Esophagus muscularis mucosa (tissue), 3 donors: ENCODE measurements around the gene MSI2.

Experiments
- POLR2A ChIP-seq: fragments of 450-650 bp; IDR thresholded peaks from one replicate; pipeline ENCODE4 v1.6.1; 2017; ENCODE audit warnings: antibody characterized with exemption, moderate library complexity, mild to moderate bottlenecking, low read depth
- TF ChIP-seq, protein P1 (sequence below), 3 experiments: fragments of 200-600 bp in 2 of 3; fragments of 450-650 bp in 1 of 3; sonication (generic) in 2 of 3; IDR thresholded peaks; one replicate each; pipeline ENCODE4 v1.5.1; 2017 to 2019; ENCODE audit warnings: antibody characterized with exemption in 3 of 3, mild to moderate bottlenecking in 2 of 3, moderate library complexity in 1 of 3

DNA sequence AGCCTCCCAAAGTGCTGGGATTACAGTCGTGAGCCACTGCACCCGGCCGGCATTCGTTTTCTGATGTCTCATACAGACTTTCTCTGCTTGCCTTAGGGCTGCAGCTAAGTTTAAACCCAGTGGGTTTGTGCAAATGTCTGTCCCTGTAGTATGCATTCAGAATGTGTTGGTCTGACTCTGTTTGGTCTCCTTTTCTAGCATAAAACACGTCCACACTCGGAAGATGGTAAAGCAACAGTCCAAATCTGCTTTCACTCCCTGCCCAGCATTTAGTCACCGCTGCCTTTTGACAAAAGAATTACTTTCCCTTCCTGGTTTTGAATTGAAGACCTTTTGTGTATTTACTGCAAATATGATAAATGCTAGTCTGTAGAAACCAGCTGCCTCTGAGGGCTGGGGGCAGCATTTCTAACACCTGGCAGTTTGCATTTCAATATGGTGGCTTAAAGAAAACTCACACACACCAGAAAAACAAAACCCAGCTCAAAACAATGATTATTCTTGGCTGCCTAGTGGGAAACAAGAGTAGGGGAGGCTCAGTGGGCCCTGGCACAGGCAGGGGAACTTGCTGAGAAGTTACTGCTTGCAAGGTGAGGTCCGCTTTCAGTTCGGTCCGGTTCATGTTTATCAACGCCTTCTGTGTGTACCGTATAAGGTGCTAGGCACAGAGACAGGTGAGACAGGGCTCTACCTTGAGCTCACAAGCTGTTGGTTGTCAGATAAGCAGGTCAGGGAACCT, 56.9 kb downstream of the MSI2 start:
- TF ChIP-seq POLR2A: no peak
- TF ChIP-seq, protein P1, sequence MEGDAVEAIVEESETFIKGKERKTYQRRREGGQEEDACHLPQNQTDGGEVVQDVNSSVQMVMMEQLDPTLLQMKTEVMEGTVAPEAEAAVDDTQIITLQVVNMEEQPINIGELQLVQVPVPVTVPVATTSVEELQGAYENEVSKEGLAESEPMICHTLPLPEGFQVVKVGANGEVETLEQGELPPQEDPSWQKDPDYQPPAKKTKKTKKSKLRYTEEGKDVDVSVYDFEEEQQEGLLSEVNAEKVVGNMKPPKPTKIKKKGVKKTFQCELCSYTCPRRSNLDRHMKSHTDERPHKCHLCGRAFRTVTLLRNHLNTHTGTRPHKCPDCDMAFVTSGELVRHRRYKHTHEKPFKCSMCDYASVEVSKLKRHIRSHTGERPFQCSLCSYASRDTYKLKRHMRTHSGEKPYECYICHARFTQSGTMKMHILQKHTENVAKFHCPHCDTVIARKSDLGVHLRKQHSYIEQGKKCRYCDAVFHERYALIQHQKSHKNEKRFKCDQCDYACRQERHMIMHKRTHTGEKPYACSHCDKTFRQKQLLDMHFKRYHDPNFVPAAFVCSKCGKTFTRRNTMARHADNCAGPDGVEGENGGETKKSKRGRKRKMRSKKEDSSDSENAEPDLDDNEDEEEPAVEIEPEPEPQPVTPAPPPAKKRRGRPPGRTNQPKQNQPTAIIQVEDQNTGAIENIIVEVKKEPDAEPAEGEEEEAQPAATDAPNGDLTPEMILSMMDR (IDR thresholded peaks at IDR 0.05): no peak
